Fibroblast of skin of right biceps (primary cell): ENCODE data around the gene RPL7L1.

ENCODE experiments used
- DNase-seq: peaks from one replicate; pipeline ENCODE4 v3.0.0-alpha.2; 2013

The RPL7L1 gene

DNA sequence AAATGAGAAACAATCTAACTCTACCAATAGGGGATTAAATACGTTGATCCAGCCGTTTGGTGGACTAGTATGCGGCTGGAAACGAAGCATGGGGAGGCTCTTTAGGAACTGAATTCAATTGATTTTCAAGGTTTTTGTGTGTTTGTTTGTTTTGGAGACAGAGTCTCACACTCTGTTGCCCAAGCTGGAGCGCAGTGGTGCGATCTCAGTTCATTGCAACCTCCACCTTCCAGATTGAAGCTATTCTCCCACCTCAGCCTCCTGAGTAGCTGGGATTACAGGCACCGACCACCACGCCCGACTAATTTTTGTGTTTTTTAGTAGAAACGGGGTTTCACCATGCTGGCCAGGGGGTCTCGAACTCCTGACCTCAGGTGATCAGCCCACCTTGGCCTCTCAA lies 57.0 kb downstream of the RPL7L1 start:
- DNase-seq, result no peak

DNA sequence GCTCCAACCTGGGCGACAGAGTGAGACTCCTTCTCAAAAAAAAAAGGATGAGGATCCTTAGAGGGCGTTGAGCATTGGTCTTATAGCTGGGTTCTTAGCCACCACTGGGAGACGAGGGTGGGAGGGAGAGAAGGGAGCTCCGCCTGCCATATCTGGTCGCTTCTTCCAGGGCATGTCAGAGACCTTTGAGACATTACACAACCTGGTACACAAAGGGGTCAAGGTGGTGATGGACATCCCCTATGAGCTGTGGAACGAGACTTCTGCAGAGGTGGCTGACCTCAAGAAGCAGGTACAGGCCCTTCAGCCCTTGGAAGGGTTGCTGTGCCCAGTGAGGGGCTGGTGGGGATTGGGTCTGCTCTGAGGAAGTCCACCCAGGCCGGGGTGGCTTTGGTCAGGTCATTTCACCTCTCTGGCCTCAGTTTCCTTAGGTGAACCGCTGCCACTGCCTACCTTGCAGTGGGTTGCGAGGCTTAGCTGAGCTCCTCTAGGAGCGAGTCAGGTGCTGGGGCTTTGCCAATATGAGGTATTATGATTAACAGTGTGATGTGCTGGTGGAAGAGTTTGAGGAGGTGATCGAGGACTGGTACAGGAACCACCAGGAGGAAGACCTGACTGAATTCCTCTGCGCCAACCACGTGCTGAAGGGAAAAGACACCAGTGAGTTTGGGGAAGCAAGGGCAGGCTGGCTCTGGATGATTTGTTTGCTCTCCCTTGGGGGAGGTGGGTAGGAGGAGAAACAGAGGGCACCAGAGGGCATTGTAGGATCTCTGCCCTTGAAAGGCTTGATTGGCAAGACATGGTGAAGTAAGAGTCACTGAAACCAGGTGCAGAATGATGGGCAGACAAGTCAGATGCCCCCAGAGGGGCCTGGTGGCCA lies 58.4 kb downstream of the RPL7L1 start:
- no peak for DNase-seq

GRCh38 chr6:42938428-42938796 lies 59.0 kb downstream of the RPL7L1 start:
- DNase-seq, result no peak

- no peak for DNase-seq
These were observed 59.8 kb downstream of the RPL7L1 start for GRCh38 chr6:42938987-42939809.
